Effector memory CD8-positive, alpha-beta T cell (primary cell): ENCODE data around the gene NR3C2.

Experiments
- ATAC-seq: fragments of 150-1000 bp; cut with Tn5 transposase; replicated peaks from 2 replicates; pipeline ENCODE4 v1.10.0; 2021; ENCODE audit warnings: mild to moderate bottlenecking, moderate library complexity
- DNase-seq, 3 experiments: peaks; one replicate each; pipeline ENCODE4 v3.0.0; 2021
- H3K27ac Mint-ChIP-seq, 2 donors: one replicate each; pipeline ENCODE4 v1.8.0; 2022; ENCODE audit warnings: mild to moderate bottlenecking in 2 of 2, mixed read lengths in 2 of 2, moderate library complexity in 2 of 2
- H3K27me3 Mint-ChIP-seq, 2 donors: one replicate each; pipeline ENCODE4 v1.8.0; 2022; ENCODE audit warnings: mixed read lengths in 2 of 2
- H3K36me3 Mint-ChIP-seq: one replicate; pipeline ENCODE4 v1.8.0; 2022; ENCODE audit warnings: mild to moderate bottlenecking, moderate library complexity, mixed read lengths; ENCODE audit not compliant: insufficient read depth
- H3K4me1 Mint-ChIP-seq, 2 donors: one replicate each; pipeline ENCODE4 v1.8.0; 2022; ENCODE audit warnings: low read depth in 2 of 2, mixed read lengths in 2 of 2
- H3K4me3 Mint-ChIP-seq, 2 donors: one replicate each; pipeline ENCODE4 v1.8.0; 2022; ENCODE audit warnings: mild to moderate bottlenecking in 2 of 2, mixed read lengths in 2 of 2, moderate library complexity in 2 of 2
- H3K9me3 Mint-ChIP-seq, 2 donors: one replicate each; pipeline ENCODE4 v1.8.0; 2022; ENCODE audit warnings: mixed read lengths in 2 of 2

Gene NR3C2

GRCh38 chr4:148077581-148077980, 364.6 kb downstream of the NR3C2 start:
- peaks cover 21% of the 10 kb centered on the region for H3K36me3 Mint-ChIP-seq
- H3K27me3 Mint-ChIP-seq, result no peaks in the 10 kb centered on the region
- H3K4me1 Mint-ChIP-seq, result peaks cover 0 to 3% of the 10 kb centered on the region in 2 donors
- ATAC-seq, result no peak
- DNase-seq, result no peak
- no peak overlapping the region for H3K27ac Mint-ChIP-seq
- H3K4me3 Mint-ChIP-seq, result no peak overlapping the region
- peaks cover 8 to 9% of the 10 kb centered on the region in 2 donors for H3K9me3 Mint-ChIP-seq

DNA sequence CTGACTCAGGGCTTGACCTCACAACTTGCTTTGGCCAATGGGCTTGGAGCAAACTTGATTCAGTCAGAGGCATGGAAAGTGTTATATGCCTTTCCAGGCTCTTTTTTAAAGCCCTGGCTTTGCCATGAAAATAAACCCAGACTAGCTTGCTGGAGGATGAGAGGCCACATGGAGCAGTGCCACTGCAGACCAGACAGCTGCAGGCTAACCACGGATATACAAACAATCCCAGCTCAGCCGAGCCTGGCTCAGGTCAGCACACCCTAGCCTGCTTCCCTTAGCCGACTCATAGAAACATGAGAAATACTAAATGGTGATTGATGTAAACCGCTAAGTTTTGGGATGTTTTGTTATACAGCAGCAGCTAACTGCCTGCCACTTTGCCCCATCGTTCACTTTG, 365.2 kb downstream of the NR3C2 start:
- DNase-seq (no peak), ATAC-seq (no peak)
- H3K27ac Mint-ChIP-seq, result no peak overlapping the region
- peaks cover 0 to 2% of the 10 kb centered on the region in 2 donors for H3K4me1 Mint-ChIP-seq
- H3K27me3 Mint-ChIP-seq, result no peaks in the 10 kb centered on the region
- peaks cover 8 to 9% of the 10 kb centered on the region in 2 donors for H3K9me3 Mint-ChIP-seq
- H3K4me3 Mint-ChIP-seq, result no peak overlapping the region
- H3K36me3 Mint-ChIP-seq, result peaks cover 21% of the 10 kb centered on the region

DNA sequence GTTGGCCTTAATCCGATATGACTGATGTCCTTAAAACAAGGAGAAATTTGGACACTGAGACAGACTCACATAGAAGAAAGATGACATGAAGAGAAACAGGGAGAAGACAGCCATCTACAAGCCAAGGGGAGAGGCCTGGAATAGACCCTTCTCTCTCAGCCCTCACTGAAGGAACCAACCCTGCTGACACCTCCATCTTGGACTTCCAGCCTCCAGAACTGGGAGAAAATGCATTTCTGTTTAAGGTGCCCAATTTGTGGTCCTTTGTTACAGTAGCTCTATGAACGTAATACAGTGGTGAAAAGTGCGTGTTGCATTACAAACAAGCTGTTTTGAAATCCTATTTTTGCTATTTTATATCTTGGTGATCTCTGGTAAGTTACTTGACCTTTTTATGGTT, 366.8 kb downstream of the NR3C2 start:
- H3K27me3 Mint-ChIP-seq, result no peaks in the 10 kb centered on the region
- ATAC-seq (no peak), DNase-seq (no peak)
- H3K4me1 Mint-ChIP-seq, result peaks cover 0 to 2% of the 10 kb centered on the region in 2 donors
- peaks cover 21% of the 10 kb centered on the region for H3K36me3 Mint-ChIP-seq
- H3K27ac Mint-ChIP-seq, result no peak overlapping the region
- H3K4me3 Mint-ChIP-seq, result no peak overlapping the region
- H3K9me3 Mint-ChIP-seq, result peaks cover 8 to 9% of the 10 kb centered on the region in 2 donors

DNA sequence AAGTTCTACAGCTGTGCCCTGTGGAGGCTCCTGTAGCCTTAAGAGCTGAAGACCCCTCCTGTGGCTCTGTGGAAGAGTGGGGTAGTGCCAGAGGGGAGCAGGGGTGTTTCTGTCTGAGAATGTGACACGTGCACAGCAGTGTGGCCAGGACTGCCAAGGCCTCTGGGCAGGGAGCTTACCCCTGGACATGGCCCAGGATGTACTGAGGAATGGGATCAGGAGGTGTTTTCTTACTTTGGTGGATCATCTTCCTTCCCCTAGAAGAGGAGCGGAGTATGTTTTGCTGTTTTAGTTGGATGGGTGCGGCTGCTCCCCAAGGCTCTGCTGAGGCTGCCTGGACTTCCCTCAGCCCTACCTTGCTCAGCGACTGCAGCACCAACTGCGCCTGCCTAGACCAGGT, 367.8 kb downstream of the NR3C2 start:
- DNase-seq, result no peak
- Mint-ChIP-seq H3K4me1 (peaks cover 0 to 3% of the 10 kb centered on the region in 2 donors), H3K27ac (peak overlapping the region in 1 of 2 donors; percentile 53), H3K9me3 (peaks cover 8 to 9% of the 10 kb centered on the region in 2 donors), H3K27me3 (no peaks in the 10 kb centered on the region), H3K36me3 (peaks cover 16% of the 10 kb centered on the region), H3K4me3 (no peak overlapping the region)
- ATAC-seq, result no peak

- no peaks in the 10 kb centered on the region for H3K27me3 Mint-ChIP-seq
- H3K36me3 Mint-ChIP-seq, result peaks cover 15% of the 10 kb centered on the region
- DNase-seq (no peak), ATAC-seq (no peak)
- peaks cover 0 to 5% of the 10 kb centered on the region in 2 donors for H3K4me1 Mint-ChIP-seq
- peaks cover 8 to 9% of the 10 kb centered on the region in 2 donors for H3K9me3 Mint-ChIP-seq
- no peak overlapping the region for H3K4me3 Mint-ChIP-seq
- H3K27ac Mint-ChIP-seq, result peak overlapping the region in 1 of 2 donors; percentile 49
Observed at GRCh38 chr4:148073349-148073748, 368.9 kb downstream of the NR3C2 start.

GRCh38 chr4:148072789-148073188, 369.4 kb downstream of the NR3C2 start:
- Mint-ChIP-seq H3K27ac (peak overlapping the region in 1 of 2 donors; percentile 49), H3K4me1 (peaks cover 0 to 5% of the 10 kb centered on the region in 2 donors), H3K4me3 (no peak overlapping the region), H3K27me3 (no peaks in the 10 kb centered on the region), H3K9me3 (peaks cover 8 to 9% of the 10 kb centered on the region in 2 donors), H3K36me3 (peaks cover 15% of the 10 kb centered on the region)
- no peak for ATAC-seq
- DNase-seq, result no peak

- peaks cover 4% of the 10 kb centered on the region in 2 donors for H3K9me3 Mint-ChIP-seq
- H3K27ac Mint-ChIP-seq, result peak overlapping the region; percentile 53 to 65
- H3K4me3 Mint-ChIP-seq, result no peak overlapping the region
- DNase-seq (no peak), ATAC-seq (no peak)
- peaks cover 0 to 5% of the 10 kb centered on the region in 2 donors for H3K4me1 Mint-ChIP-seq
- H3K27me3 Mint-ChIP-seq, result no peaks in the 10 kb centered on the region
- peaks cover 18% of the 10 kb centered on the region for H3K36me3 Mint-ChIP-seq
Observed at GRCh38 chr4:148071009-148071408, 371.2 kb downstream of the NR3C2 start.

DNA sequence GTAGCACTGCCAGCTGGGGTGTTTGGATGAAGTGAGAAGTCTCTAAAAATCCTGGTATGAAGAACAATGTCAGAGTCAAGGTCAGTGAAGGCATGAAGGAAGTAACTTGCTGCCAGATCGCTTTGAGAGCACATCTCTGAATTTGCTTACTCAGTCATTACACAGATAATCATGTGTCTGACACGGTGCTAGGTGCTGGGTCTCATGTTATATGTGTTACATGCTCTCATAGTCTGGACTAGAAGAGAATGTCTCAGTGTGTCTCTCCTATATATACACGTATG, 372.4 kb downstream of the NR3C2 start:
- Mint-ChIP-seq H3K9me3 (peaks cover 0 to 1% of the 10 kb centered on the region in 2 donors), H3K36me3 (peaks cover 14% of the 10 kb centered on the region), H3K27ac (peak overlapping the region in 1 of 2 donors; percentile 35), H3K4me1 (peaks cover 0 to 8% of the 10 kb centered on the region in 2 donors), H3K4me3 (no peak overlapping the region), H3K27me3 (no peaks in the 10 kb centered on the region)
- no peak for ATAC-seq
- DNase-seq, result no peak

DNA sequence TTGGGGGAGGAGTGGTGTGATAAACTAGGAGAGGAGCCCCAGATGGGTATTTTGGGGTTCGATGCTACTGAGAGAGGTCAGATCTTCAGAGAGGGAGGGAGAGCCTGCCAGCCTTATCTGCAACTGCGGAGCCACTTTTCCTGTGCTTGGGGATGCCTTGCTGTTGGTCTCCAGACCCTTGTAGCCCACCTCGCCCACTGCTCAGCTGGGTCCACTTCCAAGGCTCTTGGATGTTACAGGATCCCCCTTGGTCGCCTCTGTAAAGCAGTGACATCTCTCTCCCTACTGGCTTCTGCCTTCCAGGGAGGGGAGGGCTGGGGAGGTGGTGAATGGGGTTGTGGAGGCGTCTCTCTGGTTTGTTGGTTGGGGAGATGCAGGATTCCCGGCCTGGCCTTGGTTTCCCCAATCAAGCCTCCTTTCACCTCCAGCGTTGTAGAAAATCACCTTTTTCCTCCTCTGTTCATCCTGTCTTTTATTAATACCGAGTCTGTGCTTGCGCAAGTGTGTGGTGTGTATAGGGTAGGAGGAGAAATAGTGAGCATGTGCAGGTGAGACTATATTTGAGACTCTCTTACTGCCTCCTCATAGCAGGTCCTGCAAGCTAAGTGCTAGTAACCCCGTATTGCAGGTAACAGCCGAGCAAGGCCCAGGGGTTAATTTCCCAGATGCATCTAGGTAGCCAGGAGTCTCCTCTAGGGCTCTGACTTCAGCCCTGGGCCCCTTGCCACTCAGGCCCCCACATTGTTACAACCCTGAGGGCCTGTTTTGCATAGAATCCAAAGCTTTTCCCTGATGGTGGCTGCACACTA, 372.9 kb downstream of the NR3C2 start:
- Mint-ChIP-seq H3K27ac (peak overlapping the region in 1 of 2 donors; percentile 38), H3K27me3 (no peaks in the 10 kb centered on the region), H3K4me3 (no peak overlapping the region), H3K9me3 (peaks cover 0 to 1% of the 10 kb centered on the region in 2 donors), H3K36me3 (peaks cover 16% of the 10 kb centered on the region), H3K4me1 (peaks cover 0 to 8% of the 10 kb centered on the region in 2 donors)
- ATAC-seq, result no peak
- no peak for DNase-seq

GRCh38 chr4:148068065-148068911, 373.9 kb downstream of the NR3C2 start:
- H3K4me3 Mint-ChIP-seq, result no peak overlapping the region
- H3K4me1 Mint-ChIP-seq, result peaks cover 0 to 12% of the 10 kb centered on the region in 2 donors
- H3K36me3 Mint-ChIP-seq, result peaks cover 21% of the 10 kb centered on the region
- ATAC-seq, result no peak
- DNase-seq, result no peak
- no peaks in the 10 kb centered on the region for H3K9me3 Mint-ChIP-seq
- no peaks in the 10 kb centered on the region for H3K27me3 Mint-ChIP-seq
- peak overlapping the region in 1 of 2 donors; percentile 57 for H3K27ac Mint-ChIP-seq

GRCh38 chr4:148067301-148067916, 374.8 kb downstream of the NR3C2 start:
- ATAC-seq (no peak), DNase-seq (no peak)
- Mint-ChIP-seq H3K36me3 (peaks cover 22% of the 10 kb centered on the region), H3K4me1 (peaks cover 0 to 14% of the 10 kb centered on the region in 2 donors), H3K4me3 (no peak overlapping the region), H3K9me3 (no peaks in the 10 kb centered on the region), H3K27ac (peak overlapping the region in 1 of 2 donors; percentile 57), H3K27me3 (no peaks in the 10 kb centered on the region)

- Mint-ChIP-seq H3K27me3 (no peaks in the 10 kb centered on the region), H3K9me3 (no peaks in the 10 kb centered on the region), H3K4me1 (peaks cover 19 to 30% of the 10 kb centered on the region in 2 donors), H3K27ac (peak overlapping the region; percentile 49 to 57), H3K4me3 (no peak overlapping the region), H3K36me3 (peaks cover 25% of the 10 kb centered on the region)
- DNase-seq, result no peak
- ATAC-seq, result no peak
Observed at GRCh38 chr4:148065075-148065474, 377.1 kb downstream of the NR3C2 start.

DNA sequence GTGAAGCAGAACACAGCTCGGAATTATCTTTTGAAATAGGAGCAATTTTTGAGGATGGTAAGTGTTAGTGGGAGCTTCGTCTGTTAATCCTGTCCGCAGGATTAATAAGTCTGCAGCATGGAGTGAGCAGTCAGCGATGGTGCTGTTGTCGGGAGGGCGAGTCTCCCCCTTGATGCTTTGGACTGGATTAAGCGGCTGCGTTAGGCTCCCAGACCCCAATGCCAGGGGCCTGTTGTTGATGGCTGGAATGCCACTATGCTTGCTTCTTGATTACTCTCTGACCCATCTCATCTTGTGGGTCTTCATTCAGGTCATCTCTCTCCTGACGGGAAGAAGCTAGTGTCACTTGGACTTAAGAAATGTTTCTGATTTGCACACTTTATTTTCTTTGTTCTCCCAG, 377.8 kb downstream of the NR3C2 start:
- ATAC-seq (no peak), DNase-seq (no peak)
- Mint-ChIP-seq H3K4me3 (no peak overlapping the region), H3K4me1 (peaks cover 24 to 32% of the 10 kb centered on the region in 2 donors), H3K36me3 (peaks cover 29% of the 10 kb centered on the region), H3K9me3 (no peaks in the 10 kb centered on the region), H3K27me3 (no peaks in the 10 kb centered on the region), H3K27ac (peak overlapping the region; percentile 55 to 57)
